IPS-18c (cell line): ENCODE measurements around the gene ARHGDIG.

Experiments
- H3K4me3 ChIP-seq: 2 replicates; pipeline ENCODE4 v1.7.0; 2013; ENCODE audit warnings: low read depth, mild to moderate bottlenecking, low read length, moderate library complexity; ENCODE audit not compliant: insufficient read depth
- H3K9me3 ChIP-seq: one replicate; pipeline ENCODE4 v1.6.1; 2013; ENCODE audit warnings: mild to moderate bottlenecking, low read length, moderate library complexity; ENCODE audit not compliant: control insufficient read depth, insufficient read depth

Gene ARHGDIG

DNA sequence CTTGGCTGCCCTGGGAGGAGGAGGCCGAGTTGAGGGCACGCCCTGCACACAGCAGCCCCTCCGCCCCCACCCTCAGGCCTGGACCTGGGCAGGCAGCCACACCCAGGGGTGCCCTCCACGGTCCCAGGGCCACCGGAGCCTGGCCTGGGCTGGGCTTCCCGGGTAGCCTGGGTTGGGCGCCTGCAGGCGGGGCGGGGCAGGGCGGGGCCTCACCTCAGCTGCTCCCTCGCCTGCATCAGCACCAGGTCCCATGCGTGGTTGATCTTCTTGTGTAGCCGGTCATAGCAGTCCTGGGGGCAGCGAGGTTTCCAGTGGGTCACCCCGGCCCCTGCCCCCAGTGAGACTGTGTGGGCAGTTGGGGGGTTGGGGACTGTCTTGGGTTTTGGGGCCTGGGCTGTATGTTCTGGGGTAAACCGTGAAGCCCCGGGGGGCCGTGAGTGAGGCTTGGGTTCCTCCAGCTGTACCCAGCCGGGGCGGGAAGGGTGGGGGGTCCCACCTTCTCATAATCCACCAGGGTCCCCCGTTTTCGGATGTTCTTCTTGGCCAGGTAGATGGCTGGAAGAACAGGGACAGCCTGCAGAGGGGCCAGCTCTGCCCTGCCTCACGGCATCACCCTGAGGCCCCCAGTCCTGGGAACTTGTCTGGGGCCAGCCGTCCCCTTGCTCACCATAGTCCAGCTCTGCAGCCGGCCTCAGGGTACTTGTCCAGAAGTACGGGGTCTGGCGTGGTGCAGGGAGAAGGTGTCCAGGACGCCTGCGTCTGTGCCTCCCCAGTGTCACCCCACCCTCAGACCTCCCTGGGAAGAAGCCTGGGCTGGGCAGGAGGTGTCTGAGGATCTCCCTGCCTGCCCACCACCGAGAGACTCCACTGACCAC, 6.6 kb upstream of the ARHGDIG start:
- H3K4me3 ChIP-seq = no peak overlapping the region
- H3K9me3 ChIP-seq = no peaks in the 10 kb centered on the region

DNA sequence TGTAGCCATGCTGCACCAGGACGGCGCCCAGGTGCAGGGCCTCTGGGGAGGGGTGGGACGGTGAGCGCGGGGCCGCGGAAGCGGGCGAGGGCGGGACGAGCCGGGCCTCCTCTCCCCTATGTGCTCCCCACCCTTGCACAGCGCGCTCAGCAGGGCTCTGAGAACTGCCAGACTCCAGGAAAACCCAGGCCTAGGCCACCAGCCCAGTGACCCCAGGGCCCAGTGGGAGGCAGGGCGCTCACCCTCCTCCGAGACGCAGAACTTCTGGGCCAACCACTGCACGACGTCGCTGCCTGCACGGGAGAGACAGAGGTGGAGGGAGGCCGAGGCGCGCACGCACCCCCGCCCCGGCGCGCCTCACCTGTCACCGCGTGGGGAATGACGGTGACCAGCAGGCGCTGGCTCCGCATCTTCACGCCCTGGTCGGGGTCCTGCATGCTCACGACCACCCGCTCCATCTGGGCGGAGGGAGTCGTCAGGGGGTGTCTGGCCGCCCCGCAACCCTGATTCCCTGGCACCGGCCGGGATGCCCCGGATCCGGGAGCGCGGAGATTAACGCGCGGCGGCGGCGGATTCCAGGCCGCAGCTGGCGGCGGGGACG, 5.2 kb upstream of the ARHGDIG start:
- Histone ChIP-seq H3K4me3 (peak overlapping the region; percentile 61), H3K9me3 (no peaks in the 10 kb centered on the region)

DNA sequence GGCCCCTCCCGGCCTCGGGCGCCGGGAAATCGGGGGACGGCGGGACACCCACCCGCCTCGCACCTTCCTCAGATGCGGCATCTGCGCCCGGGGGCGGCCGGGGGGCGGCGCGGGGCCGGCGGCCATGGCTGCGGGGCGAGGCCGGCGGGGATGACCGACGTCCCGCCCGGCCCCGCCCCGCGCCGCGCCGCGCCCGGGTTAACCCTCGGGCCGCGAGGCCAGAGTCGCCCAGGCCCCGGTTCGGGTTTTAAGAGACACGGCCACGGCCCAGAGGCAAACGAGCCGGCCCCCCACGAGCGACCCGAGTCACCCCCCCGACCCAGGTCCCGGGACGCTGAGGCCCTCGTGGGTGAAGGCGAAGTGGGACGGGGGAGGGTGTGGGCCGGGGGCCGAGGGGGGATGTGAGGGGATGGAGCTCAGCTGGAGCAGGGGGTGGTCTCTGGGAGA, 4.6 kb upstream of the ARHGDIG start, which contains the start of gene RGS11:
TSS of gene RGS11 (minus strand) at position 159 of the 447 bp plus-strand sequence. CDS start at position 126, 33 bp downstream.
- Histone ChIP-seq H3K4me3 (peak within 1 kb of the TSS; percentile 61), H3K9me3 (no peaks in the 10 kb centered on the region)

DNA sequence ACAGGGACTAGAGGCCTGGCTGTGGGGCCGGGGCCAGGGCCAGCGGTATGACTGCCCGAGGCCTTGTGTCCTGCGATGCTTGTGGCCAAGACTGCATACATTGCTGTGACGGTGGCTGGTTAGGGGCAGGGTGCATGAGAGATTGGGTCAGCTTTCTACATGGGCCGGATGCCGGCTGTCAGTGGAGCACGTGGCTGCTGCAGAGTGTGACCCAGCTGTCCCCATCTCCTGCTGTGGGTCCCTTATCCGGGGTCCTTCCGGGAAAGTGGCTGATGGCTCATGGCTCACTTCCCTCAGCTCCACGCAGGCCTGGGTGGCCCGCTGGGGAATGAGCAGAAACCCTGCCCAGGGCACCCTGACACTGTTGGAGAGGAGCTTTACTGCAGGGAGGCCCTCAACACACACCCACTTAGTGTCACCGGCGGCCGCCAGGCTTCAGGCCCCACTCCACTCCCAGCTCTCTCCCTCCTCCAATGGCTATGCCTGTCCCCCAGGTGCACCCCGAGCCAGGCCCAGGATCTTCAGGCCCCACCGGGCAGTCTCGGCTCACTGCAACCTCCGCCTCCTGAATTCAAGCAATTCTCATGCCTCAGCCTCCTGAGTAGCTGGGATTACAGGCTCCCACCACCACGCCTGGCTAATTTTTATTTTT, 3.8 kb upstream of the ARHGDIG start:
- H3K4me3 ChIP-seq = no peak overlapping the region
- no peaks in the 10 kb centered on the region for H3K9me3 ChIP-seq

DNA sequence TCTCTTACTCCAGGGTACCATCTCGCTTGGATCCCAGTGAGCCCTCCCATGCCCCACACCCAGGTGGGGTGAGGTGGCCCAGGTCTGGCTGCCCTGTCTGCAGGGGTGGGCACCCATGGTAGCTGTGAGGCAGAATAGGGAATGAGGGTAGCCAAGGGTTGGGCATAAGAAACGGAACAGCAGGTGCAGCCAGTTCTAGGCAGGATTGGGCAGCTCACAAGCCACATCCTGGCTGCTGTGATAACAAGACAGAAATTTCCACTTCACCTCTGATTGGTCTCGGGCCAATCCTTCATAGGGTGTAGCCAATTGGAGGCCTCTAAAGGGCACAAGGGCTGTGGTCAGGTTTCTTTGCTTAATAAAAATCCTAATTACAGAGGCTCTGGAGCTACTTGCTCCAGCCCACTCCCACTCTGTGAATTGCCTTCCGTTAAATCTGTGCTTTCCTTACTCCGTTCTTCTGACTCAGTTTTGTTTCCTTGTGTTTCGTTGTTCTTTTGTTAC, 1.5 kb upstream of the ARHGDIG start:
- Histone ChIP-seq H3K4me3 (no peak overlapping the region), H3K9me3 (no peaks in the 10 kb centered on the region)

DNA sequence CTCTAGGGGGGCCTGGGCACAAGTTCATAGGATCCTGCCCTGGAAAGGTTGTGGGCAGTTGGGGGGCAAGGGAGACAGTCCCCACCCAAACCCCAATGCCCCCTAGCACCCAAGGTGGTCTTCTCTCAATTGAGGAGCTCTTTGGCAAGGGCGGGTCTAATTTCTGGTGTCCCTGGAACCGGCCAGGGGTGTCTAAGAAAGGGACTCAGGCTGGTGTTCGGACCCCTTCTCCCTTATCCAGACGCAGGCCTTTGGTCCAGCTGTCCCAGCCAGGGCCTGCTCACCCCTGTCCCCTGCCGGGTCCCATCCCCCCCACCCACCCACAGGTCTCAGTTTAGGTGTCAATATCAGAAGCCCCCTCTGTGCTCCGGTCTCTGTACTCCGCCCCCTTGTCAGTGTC, 860 bp upstream of the ARHGDIG start:
- Histone ChIP-seq H3K9me3 (no peaks in the 10 kb centered on the region), H3K4me3 (no peak overlapping the region)

DNA sequence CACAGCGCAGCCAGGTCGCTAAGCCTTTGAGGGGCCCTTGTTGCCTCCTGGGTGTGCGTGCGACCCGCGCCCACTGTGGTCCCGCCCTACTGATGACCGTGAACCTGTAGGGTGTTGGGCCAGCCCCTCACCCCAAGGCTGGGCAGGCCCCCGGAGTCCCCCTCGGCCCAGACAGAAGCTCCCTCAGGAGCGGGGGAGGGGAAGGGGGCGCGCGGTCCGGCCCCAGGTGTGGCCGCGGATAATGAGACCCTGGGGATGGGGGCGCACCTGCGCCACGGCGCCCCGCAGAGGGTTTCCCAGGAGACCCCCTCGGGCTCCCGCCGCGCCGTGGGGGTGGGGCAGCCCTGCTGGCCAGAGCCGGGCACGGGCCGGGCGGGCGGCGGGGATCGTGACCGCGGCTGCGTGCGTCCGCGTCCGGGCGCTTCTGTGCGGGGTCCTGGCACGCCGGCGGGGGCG, 358 bp upstream of the ARHGDIG start:
- Histone ChIP-seq H3K4me3 (peak overlapping the region; percentile 34; the same call in 1 of the 2 replicates), H3K9me3 (no peaks in the 10 kb centered on the region)

DNA sequence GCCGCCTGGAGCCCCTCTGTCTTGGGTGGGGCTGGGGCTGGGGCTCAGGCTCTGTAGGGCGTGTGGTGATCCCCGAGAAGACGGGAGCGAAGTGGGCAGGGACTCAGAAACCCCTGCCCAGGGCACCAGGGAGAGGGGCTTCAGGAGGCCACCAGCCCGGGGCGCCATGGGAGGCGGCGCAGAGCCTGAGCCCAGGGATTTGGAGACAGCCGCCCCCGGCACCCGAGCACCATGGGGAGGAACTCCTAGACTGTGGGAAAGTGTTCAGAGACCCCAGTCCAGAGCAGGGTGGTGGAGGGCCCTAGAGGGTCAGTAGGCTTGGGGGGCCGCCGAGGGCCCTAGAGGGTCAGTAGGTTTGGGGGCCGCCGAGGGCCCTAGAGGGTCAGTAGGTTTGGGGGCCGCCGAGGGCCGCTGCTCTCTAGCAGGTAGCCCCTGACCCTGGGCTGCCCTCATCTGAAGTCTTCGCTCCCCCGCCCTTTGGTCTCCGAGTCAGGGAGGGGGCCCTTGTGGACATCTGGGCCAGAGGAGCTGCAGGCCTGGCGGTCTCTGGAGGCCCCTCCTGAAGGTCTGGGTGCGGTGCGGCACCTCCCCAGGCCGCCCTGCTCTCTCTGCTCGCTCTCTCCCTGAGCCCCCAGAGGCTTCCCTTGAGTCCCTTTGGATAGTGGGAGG, 734 bp downstream of the ARHGDIG start:
- Histone ChIP-seq H3K9me3 (no peaks in the 10 kb centered on the region), H3K4me3 (peak overlapping the region; percentile 67)

DNA sequence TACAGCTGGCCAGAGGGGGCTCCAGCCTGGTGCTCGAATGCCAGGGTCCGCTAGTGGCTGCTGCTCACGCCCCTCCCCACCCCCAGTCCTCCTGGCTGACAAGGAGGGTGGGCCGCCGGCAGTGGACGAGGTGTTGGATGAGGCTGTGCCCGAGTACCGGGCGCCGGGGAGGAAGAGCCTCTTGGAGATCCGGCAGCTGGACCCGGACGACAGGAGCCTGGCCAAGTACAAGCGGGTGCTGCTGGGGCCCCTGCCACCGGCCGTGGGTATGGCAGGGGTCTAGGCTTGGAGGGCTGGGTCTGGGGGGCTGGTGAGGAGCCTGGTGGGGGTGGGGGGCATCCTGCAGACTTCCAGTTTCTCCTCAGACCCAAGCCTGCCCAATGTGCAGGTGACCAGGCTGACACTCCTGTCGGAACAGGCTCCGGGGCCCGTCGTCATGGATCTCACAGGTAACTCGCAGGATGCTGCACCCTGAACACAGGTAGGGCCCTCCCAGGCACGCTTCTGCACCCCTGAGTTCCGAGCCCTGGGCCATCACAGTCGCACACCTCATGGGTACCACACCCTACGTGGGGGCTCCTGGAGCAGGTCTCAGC, 1.4 kb downstream of the ARHGDIG start:
- H3K4me3 ChIP-seq = no peak overlapping the region

DNA sequence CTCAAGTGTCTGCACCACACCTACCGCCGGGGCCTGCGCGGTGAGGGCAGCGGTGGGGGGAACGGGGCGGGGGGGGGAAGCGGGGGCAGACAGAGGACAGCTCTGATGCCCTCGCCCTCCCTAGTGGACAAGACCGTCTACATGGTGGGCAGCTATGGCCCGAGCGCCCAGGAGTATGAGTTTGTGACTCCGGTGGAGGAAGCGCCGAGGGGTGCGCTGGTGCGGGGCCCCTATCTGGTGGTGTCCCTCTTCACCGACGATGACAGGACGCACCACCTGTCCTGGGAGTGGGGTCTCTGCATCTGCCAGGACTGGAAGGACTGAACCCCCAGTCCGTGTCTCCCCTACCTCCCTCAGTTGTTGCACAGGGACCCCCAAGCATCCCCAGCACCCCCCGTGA, 2.1 kb downstream of the ARHGDIG start:
- Histone ChIP-seq H3K4me3 (no peak overlapping the region), H3K9me3 (no peaks in the 10 kb centered on the region)

More for the DNA sequence above, 1.4 kb downstream of the ARHGDIG start:
- H3K9me3 ChIP-seq = no peaks in the 10 kb centered on the region

DNA sequence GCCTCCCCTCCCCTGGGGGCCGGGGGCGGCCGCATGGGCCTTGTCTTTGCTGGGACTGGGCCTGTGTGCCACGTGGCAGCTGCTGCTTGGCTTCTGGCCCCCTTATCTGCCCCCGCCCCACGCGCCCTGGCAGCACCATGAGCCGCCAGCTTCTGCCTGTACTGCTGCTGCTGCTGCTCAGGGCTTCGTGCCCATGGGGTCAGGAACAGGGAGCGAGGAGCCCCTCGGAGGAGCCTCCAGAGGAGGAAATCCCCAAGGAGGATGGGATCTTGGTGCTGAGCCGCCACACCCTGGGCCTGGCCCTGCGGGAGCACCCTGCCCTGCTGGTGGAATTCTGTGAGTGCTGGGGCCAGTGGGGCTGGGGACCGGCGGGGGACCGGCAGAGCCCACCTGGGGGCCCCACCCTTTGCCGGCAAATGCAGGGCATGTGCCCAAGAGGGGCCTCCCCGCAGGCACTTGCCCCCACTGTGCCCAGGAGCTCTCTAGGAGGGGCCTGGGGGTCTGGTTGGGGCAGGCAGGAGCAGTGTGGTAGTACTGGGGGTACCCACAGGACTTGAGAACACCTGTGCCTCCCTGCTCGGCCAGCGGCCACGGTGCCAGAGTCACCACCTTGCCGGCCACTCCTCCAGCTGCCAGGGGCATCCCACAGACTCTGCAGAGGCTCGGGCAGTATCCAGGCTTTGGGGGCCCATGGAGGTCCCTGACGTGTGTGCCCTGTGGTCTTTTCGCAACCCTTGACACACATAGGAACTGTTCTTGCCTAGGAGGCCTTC, 2.8 kb downstream of the ARHGDIG start, which contains the start of gene PDIA2:
TSS of gene PDIA2 (plus strand) at position 132 of the 773 bp plus-strand sequence. CDS start at position 138, 6 bp downstream.
- Histone ChIP-seq H3K9me3 (no peaks in the 10 kb centered on the region), H3K4me3 (no peak within 1 kb of the TSS)

DNA sequence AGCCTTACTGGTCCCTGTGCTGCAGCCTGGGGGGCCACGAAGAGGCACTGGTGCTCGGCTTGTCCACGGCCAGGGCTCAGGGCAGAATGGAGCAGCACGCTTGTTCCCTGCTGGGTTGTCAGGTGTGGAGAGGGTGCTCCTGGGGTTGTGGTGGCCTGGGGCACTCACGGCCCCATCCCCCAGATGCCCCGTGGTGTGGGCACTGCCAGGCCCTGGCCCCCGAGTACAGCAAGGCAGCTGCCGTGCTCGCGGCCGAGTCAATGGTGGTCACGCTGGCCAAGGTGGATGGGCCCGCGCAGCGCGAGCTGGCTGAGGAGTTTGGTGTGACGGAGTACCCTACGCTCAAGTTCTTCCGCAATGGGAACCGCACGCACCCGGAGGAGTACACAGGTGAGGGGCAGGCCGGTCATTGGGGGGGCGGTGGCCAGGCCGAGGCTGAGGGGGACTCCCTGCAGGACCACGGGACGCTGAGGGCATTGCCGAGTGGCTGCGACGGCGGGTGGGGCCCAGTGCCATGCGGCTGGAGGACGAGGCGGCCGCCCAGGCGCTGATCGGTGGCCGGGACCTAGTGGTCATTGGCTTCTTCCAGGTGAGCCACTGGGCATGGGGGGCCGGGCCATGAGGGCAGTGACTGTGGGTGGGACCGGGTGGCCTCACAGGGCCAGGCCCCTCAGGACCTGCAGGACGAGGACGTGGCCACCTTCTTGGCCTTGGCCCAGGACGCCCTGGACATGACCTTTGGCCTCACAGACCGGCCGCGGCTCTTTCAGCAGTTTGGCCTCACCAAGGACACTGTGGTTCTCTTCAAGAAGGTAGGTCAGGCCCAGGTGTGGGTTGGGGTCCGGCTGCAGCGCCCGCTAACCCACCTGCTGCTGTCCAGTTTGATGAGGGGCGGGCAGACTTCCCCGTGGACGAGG, 4.1 kb downstream of the ARHGDIG start:
- H3K9me3 ChIP-seq = no peaks in the 10 kb centered on the region
- H3K4me3 ChIP-seq = no peak overlapping the region

DNA sequence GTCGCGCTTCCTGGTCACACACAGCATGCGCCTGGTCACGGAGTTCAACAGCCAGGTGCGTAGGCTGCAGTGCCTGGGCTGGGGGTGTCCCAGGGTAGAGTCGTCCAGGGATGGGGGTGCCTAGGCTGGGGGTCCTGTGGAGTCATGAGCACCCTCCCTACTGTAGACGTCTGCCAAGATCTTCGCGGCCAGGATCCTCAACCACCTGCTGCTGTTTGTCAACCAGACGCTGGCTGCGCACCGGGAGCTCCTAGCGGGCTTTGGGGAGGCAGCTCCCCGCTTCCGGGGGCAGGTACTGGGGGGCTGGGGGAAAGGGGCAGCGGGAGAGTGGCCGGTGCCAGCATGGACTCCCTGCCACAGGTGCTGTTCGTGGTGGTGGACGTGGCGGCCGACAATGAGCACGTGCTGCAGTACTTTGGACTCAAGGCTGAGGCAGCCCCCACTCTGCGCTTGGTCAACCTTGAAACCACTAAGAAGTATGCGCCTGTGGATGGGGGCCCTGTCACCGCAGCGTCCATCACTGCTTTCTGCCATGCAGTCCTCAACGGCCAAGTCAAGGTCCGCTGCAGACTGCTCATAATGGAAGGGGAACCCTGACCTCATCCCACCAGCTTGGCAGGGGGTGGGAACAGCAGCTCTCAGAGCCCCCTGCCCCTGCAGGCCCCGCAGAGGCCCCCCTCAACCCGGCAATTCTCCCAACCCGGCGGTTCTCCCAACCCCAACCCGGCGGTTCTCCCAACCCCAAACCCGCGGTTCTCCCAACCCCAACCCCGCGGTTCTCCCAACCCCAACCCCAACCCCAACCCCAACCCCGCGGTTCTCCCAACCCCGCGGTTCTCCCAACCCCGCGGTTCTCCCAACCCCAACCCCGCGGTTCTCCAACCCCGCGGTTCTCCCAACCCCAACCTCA, 5.0 kb downstream of the ARHGDIG start:
- Histone ChIP-seq H3K4me3 (no peak overlapping the region), H3K9me3 (no peaks in the 10 kb centered on the region)
